ENCODE results near the gene MARCHF6.
"Not testable (repeated sequence)": the region's sequence is repeated elsewhere in the genome, so short reads cannot be mapped to it uniquely, and the experiment has no call there.

Gene MARCHF6

DNA sequence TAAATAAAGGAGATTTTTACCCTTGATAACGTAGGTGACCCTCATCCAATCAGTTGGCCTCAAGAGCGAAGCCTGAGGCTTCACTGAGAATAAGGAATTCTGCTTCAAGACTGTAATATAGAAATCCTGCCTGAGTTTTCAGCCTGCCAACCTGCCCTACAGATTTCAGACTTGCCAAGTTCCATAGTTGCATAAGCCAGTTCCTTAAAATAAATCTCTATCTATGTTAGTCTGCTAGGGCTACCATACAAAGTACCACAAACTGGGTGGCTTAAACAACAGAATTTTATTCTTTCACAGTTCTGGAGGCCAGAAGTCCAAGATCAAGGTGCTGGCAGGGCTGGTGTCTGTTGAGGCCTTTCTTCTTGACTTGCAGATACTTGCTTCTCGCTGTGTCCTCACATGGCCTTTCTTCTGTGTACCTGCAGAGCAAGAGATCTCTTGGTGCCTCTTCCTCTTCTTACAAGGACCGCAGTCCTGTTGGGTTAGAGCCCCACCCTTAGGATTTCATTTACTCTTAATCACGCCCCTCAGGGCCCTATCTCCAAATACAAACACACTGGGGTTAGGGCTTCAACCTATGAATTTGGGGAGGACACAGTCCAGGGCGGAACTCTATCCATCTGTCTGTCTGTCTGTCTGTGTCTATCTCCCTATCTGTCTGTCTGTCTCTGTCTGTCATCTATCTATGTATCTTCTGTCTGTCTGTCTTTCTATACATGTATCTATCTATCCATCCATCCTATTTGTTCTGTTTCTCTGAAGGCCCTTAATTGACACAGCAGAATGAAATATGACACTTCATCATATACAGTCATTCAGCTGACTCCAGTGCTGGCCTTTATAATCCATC, 28.8 kb upstream of the MARCHF6 start:
- no peak for DNase-seq (ENCODE audit: low read depth in 3 of 3)

- no peak for DNase-seq (ENCODE audit: low read depth in 3 of 3)
These were observed 25.2 kb upstream of the MARCHF6 start for GRCh38 chr5:10328323-10328722.

DNA sequence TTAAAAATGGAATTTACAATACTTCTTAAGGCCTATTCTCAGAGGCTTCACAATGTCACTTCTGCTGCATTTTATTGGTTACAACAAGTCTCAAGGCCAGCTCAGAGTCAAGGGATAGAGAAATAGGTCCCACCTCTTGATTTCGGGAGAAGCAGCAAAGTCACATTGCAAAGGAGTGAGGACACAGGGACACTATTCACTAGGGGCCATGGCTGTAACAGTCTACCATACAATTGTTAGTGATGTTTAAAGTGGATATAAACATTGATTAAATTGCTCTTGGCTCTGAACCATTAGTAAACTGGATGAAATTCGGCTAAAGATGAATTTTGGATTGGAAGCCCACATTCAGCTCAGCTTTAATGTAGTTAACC, 24.1 kb upstream of the MARCHF6 start:
- no peak for DNase-seq (ENCODE audit: low read depth in 3 of 3)

- no peak for DNase-seq (ENCODE audit: low read depth in 3 of 3)
These were observed 23.5 kb upstream of the MARCHF6 start for GRCh38 chr5:10329820-10330481.

DNA sequence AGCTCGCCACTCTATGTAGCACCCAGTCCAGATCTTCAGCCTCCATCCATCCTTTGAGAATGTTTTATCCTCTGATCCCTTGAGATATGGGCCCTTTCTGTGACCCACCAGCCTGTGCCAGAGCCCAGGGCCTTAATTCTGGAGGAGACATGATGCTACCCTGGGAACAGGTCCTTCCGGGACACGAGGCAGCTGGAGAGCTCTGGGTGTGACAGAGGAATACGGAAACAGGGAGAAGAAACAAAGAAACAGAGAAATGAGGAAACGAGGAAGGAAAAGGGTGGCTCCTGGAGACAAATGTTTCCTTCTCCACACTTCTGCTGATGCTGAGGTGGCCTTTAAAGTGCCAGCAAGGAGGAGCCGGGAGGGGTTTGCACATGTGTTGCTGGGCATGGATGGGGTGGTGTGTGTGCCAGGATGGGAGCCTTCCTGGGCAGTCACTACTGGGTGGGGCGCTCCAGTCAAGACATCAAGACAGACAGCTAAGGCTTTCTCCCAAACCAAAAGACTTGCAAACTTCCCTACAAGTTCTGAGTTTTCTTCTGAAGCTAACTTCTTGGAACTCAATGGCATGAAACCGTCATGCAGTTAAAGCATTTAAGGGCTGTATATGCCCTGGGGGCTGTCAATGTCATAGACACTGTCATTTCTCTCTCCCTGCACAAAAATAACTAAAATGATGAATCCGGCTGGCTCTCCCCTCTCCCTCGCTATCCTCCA, 22.8 kb upstream of the MARCHF6 start:
- DNase-seq (ENCODE audit: low read depth in 3 of 3): no peak

GRCh38 chr5:10331341-10331796, 22.1 kb upstream of the MARCHF6 start:
- no peak for DNase-seq (ENCODE audit: low read depth in 3 of 3)

DNA sequence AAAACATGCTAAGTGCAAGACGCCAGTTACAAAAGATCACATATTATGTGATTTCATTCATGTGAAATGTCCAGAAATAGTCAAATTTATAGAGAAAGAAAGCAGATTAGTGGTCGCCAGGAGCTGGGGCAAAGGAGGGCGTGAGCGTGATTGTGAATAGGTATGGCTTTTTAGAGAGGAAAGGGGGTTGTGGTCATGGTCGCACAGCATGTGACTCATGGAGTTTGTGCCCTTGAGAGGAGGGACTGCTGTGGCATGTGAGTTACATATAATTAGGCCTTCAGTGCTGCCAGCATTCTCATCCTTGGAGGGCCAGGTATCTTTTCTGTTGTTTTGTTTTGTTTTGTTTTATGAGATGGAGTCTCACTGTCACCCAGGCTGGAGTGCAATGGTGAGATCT, 21.2 kb upstream of the MARCHF6 start:
- no peak for DNase-seq (ENCODE audit: low read depth in 3 of 3)

DNA sequence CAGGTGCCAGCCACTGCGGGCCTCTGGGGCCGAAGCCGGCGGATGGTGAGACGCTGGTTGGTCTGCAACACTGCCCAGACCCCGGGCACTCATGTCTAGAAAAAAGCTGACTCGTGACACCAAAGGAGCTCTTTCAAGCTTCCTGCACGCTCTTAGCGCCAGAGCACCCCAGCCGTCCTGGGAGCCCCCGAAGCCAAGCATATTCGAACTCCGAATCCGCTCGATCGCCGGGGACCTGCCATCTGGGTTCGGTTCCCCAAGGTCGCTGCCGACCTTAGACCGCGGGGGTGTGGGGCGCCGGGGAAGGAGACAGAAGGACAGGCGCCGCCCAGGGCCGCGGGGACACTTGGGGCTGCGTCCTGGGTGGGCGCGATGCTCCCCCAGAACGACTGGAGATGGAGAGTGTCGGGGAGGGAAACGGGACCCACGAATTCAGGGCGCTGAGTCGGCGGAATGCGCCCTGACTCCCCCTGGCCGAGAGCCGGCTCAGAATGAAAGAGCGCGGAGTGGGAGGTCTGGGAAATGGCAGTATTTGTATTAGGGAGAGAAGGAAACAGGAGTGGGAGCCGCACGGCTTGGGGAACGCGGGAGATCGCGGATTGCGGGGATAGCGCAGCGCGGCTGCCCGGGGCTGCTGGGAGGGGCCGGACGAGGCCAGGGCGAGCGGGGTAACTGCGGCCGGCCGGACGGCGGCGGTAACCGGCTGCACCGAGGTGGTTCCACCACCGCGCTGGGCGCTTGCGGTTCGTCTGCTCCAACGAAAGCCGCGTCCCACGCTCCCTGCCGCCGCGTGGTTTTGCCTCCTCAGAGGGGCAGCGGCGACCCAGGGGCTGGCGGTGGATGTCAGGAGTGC, 20.1 kb upstream of the MARCHF6 start:
- DNase-seq (ENCODE audit: low read depth in 3 of 3): no peak

- no peak for DNase-seq (ENCODE audit: low read depth in 3 of 3)
These were observed 18.7 kb upstream of the MARCHF6 start for GRCh38 chr5:10334831-10335230.

DNA sequence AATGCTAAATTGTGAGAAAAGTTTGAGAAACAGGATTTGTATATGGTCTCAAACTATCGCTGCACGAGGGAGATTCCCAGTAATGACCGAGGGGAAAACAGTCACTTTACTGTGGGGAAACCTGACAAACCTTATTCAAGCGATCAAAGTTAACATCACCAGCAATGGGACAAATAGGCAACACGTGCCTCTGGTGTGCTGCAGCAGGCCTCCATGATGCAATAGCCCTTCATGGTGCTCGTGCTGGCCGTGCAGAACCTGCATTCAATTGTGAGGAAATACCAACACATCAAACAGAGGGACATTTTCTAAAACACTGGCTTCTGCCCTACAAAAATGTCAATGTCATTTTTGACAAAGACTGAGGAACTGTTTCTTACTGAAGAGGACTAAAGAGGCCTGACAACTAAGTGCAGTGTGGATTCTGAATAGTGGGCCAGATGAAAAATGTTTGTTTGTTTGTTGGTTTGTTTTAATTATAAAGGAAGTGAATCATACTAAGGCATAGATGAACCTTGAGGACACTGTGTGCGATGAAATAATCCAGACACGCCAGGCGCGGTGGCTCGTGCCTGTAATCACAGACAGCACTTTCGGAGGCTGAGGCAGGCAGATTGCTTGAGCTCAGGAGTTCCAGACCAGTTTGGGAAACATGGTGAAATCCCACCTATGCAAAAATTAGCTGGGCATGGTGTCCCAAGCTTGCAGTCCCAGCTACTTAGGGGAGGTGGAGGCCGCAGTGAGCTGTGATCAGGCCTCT, 17.6 kb upstream of the MARCHF6 start:
- no peak for DNase-seq (ENCODE audit: low read depth in 3 of 3)

DNA sequence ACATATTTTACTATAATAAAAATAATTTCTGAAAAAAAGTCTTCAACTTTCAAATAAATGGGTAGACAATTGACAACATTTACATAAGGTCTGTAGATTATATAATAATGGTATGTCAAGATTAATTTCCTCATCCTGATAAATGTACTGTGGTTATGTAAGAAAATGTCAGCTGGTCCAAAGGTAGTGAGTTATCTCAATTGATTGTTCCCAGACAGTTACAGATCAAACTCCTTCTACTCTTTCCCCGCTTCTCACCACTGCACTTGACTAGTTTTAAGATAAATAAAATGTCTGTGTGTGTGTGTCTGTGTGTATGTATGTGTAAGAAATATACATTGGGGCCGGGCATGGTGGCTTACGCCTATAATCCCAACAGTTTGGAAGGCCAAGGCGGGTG, 16.4 kb upstream of the MARCHF6 start:
- DNase-seq (ENCODE audit: low read depth in 3 of 3): no peak

GRCh38 chr5:10337986-10338385, 15.5 kb upstream of the MARCHF6 start:
- DNase-seq (ENCODE audit: low read depth in 3 of 3): no peak

- no peak for DNase-seq (ENCODE audit: low read depth in 3 of 3)
These were observed 14.8 kb upstream of the MARCHF6 start for GRCh38 chr5:10338686-10339057.

GRCh38 chr5:10339058-10339811, 14.3 kb upstream of the MARCHF6 start:
- DNase-seq (ENCODE audit: low read depth in 3 of 3): no peak

GRCh38 chr5:10339958-10340357, 13.5 kb upstream of the MARCHF6 start:
- no peak for DNase-seq (ENCODE audit: low read depth in 3 of 3)

DNA sequence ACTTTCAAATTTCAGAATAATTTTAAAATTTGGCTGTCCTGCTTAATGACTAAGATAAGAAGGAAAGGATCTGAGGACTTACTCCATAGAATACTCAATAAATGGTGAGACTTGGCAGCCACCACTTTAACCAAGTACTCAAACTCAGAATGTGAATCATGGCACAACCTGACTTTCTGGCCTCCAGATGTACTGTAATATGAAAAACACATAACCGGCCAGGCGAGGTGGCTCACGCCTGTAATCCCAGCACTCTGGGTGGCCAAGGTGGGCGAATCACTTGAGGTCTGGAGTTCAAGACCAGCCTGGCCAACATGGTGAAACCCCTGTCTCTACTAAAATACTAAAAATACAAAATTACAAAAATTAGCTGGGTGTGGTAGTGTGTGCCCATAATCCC, 10.0 kb upstream of the MARCHF6 start:
- DNase-seq (ENCODE audit: low read depth in 3 of 3): no peak

DNA sequence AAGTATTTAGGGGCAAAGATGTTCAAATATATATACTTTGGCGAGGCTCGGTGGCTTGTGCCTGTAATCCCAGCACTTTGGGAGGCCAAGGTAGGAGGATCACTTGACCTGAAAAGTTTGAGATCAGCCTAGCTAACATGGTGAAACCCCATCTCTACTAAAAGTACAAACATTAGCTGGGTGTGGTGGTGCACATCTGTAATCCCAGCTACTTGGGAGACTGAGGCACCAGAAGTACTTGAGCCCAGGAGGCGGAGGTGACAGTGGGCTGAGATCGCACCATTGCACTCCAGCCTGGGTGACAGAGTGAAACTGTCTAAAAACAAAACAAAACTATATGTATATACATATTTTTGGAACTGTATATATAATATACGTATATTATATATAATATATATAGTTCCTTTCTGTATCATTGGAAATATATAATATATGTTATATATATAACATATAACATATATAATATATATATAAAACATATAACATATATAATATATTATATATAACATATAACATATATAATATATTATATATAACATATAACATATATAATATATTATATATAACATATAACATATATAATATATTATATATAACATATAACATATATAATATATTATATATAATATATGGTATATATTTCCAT, 8.9 kb upstream of the MARCHF6 start:
- not testable (repeated sequence) for DNase-seq (ENCODE audit: low read depth in 3 of 3)

DNA sequence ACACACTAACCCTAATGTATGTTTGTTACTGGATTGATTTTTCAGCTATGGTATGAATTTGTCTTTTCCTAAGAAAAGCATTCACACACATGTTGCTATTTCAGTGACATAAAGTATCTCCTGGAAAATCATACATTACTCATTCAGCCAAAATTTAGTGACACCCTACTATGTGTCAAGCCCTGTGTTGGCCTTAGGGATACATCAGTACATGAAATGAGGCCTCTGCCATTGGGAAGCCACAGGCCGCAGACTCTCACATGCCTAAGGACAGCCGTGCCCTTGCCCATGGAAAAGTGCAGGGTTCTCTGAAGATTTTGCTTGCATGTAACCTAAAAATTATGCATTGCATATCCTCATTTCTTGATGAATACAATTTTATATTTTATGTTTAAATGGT, 5.2 kb upstream of the MARCHF6 start:
- DNase-seq (ENCODE audit: low read depth in 3 of 3): no peak

GRCh38 chr5:10351199-10351905, 2.1 kb upstream of the MARCHF6 start:
- DNase-seq (ENCODE audit: low read depth in 3 of 3): no peak

Data from stimulated activated CD4-positive, alpha-beta T cell treated with anti-CD3 and anti-CD28 coated beads, TNF-alpha, amount 100 ng/mL, for 48 hours (primary cell).